NOMO-1 treated with DMSO at 0.1 percent for 48 hours (cell line): Measurements from ENCODE around the gene FMNL2.

Experiments used
- DNase-seq: peaks from one replicate; lab custom pipeline; 2025; ENCODE audit not compliant: unreplicated experiment; lab: John Stamatoyannopoulos, UW

Gene FMNL2

GRCh38 chr2:152421521-152422370, 86.8 kb downstream of the FMNL2 start:
- DNase-seq, result peak; percentile 97

- DNase-seq, result no peak
Measured at GRCh38 chr2:152423684-152424083, 88.7 kb downstream of the FMNL2 start.

GRCh38 chr2:152425765-152426727, 91.1 kb downstream of the FMNL2 start:
- no peak for DNase-seq

GRCh38 chr2:152426801-152427200, 91.8 kb downstream of the FMNL2 start:
- DNase-seq, result no peak

- no peak for DNase-seq
Measured at GRCh38 chr2:152427902-152428301, 92.9 kb downstream of the FMNL2 start.

GRCh38 chr2:152428800-152429582, 94.0 kb downstream of the FMNL2 start:
- DNase-seq, result no peak

- DNase-seq, result no peak
Measured at GRCh38 chr2:152430876-152431275, 95.9 kb downstream of the FMNL2 start.

- DNase-seq, result no peak
Measured at GRCh38 chr2:152431370-152432098, 96.6 kb downstream of the FMNL2 start.

GRCh38 chr2:152432206-152432653, 97.3 kb downstream of the FMNL2 start:
- peak; percentile 79 for DNase-seq

GRCh38 chr2:152432765-152433164, 97.8 kb downstream of the FMNL2 start:
- DNase-seq, result no peak

GRCh38 chr2:152433289-152433688, 98.3 kb downstream of the FMNL2 start:
- no peak for DNase-seq

- DNase-seq, result no peak
Measured at GRCh38 chr2:152433791-152434190, 98.8 kb downstream of the FMNL2 start.

- no peak for DNase-seq
Measured at GRCh38 chr2:152434395-152435182, 99.6 kb downstream of the FMNL2 start.

GRCh38 chr2:152436148-152436547, 101.2 kb downstream of the FMNL2 start:
- no peak for DNase-seq

GRCh38 chr2:152437276-152438108, 102.5 kb downstream of the FMNL2 start:
- DNase-seq, result no peak

- no peak for DNase-seq
Measured at GRCh38 chr2:152440049-152440448, 105.1 kb downstream of the FMNL2 start.

- DNase-seq, result no peak
Measured at GRCh38 chr2:152440460-152440859, 105.5 kb downstream of the FMNL2 start.

GRCh38 chr2:152441961-152442360, 107.0 kb downstream of the FMNL2 start:
- no peak for DNase-seq

- DNase-seq, result no peak
Measured at GRCh38 chr2:152443771-152444170, 108.8 kb downstream of the FMNL2 start.
